Thoracic aorta (tissue), 2 donors: ENCODE data around the gene CNDP1. TPM values are rescaled to one million over a fixed set of nuclear protein-coding genes. Genes with fewer than 3 reads are reported as not detected.
"Not testable (repeated sequence)": the region's sequence is repeated elsewhere in the genome, so short reads cannot be mapped to it uniquely, and the experiment has no call there.

Experiments
- ATAC-seq: fragments of 150-250 bp; one replicate; pipeline ENCODE4 v1.8.0; 2017; ENCODE audit warnings: low read depth; ENCODE audit not compliant: insufficient number of reproducible peaks, low FRiP score
- DNase-seq: peaks from one replicate; pipeline ENCODE4 v3.0.0-alpha.2; 2020; ENCODE audit warnings: low spot score
- H3K27ac ChIP-seq, 2 donors: fragments of 200-600 bp; sonication (generic); 1 replicate in 1 of 2; 2 replicates in 1 of 2; pipeline ENCODE4 v1.5.1; 2016; ENCODE audit warnings: mild to moderate bottlenecking in 2 of 2, moderate library complexity in 2 of 2
- H3K27me3 ChIP-seq: fragments of 200-600 bp; sonication (generic); replicated peaks from 2 replicates; pipeline ENCODE4 v1.6.0; 2016; ENCODE audit warnings: mild to moderate bottlenecking; ENCODE audit not compliant: insufficient read depth
- H3K36me3 ChIP-seq: fragments of 200-600 bp; sonication (generic); one replicate; pipeline ENCODE4 v1.5.1; 2016
- H3K4me1 ChIP-seq, 2 donors: fragments of 200-600 bp; sonication (generic); 1 replicate in 1 of 2; 2 replicates in 1 of 2; pipeline versions ENCODE4 v1.5.1 to v1.6.0; 2016; ENCODE audit warnings: low read depth in 2 of 2, mild to moderate bottlenecking in 1 of 2; ENCODE audit not compliant: control insufficient read depth in 1 of 2
- H3K4me3 ChIP-seq: fragments of 200-600 bp; sonication (generic); 2 replicates; pipeline ENCODE4 v1.5.1; 2016; ENCODE audit warnings: mild to moderate bottlenecking
- H3K9me3 ChIP-seq: fragments of 200-600 bp; sonication (generic); 2 replicates; pipeline ENCODE4 v1.5.1; 2016
- CTCF ChIP-seq: fragments of 200-600 bp; sonication (generic); IDR thresholded peaks from one replicate; pipeline ENCODE4 v1.5.1; 2019; ENCODE audit warnings: antibody characterized with exemption
- total RNA-seq, 2 donors: library from RNA; depleted of rRNA; stranded (reverse); fragments of >200 nt; gene quantifications; one replicate each; pipeline versions ENCODE4 v1.1.0 to v1.2.3, GENCODE V29; 2016

CNDP1 gene
- total RNA-seq, 2 donors from 2014 or later = not detected

GRCh38 chr18:74562131-74562730, 27.9 kb downstream of the CNDP1 start:
- TF ChIP-seq CTCF = no peak
- ATAC-seq (no peak), DNase-seq (no peak)
- Histone ChIP-seq H3K9me3 (no peaks in the 10 kb centered on the region), H3K4me3 (no peak overlapping the region), H3K27me3 (no peaks in the 10 kb centered on the region), H3K27ac (no peak overlapping the region), H3K36me3 (no peaks in the 10 kb centered on the region), H3K4me1 (no peaks in the 10 kb centered on the region)

- Histone ChIP-seq H3K4me1 (no peaks in the 10 kb centered on the region), H3K36me3 (no peaks in the 10 kb centered on the region), H3K9me3 (no peaks in the 10 kb centered on the region), H3K4me3 (no peak overlapping the region), H3K27ac (no peak overlapping the region), H3K27me3 (no peaks in the 10 kb centered on the region)
- no peak for ATAC-seq
- no peak for TF ChIP-seq CTCF
- no peak for DNase-seq
Measured at GRCh38 chr18:74562775-74563174, 28.5 kb downstream of the CNDP1 start.

GRCh38 chr18:74563999-74564398, 29.7 kb downstream of the CNDP1 start:
- Histone ChIP-seq H3K36me3 (no peaks in the 10 kb centered on the region), H3K4me3 (no peak overlapping the region), H3K27me3 (no peaks in the 10 kb centered on the region), H3K27ac (no peak overlapping the region), H3K9me3 (no peaks in the 10 kb centered on the region), H3K4me1 (no peaks in the 10 kb centered on the region)
- DNase-seq = no peak
- ATAC-seq = no peak
- TF ChIP-seq CTCF = no peak

- not testable (repeated sequence) for ATAC-seq, H3K4me3 ChIP-seq, H3K4me1 ChIP-seq, DNase-seq, H3K9me3 ChIP-seq, H3K36me3 ChIP-seq, H3K27ac ChIP-seq, H3K27me3 ChIP-seq
Measured at GRCh38 chr18:74565164-74565563, 30.9 kb downstream of the CNDP1 start.

- H3K9me3 ChIP-seq, H3K36me3 ChIP-seq, ATAC-seq, H3K4me3 ChIP-seq, H3K4me1 ChIP-seq, H3K27ac ChIP-seq, DNase-seq, H3K27me3 ChIP-seq: not testable (repeated sequence)
Measured at GRCh38 chr18:74565993-74566392, 31.7 kb downstream of the CNDP1 start.

- no peaks in the 10 kb centered on the region for H3K9me3 ChIP-seq
- no peaks in the 10 kb centered on the region for H3K27me3 ChIP-seq
- H3K4me1 ChIP-seq = no peaks in the 10 kb centered on the region
- DNase-seq (no peak), ATAC-seq (no peak)
- no peak overlapping the region for H3K4me3 ChIP-seq
- H3K36me3 ChIP-seq = no peaks in the 10 kb centered on the region
- no peak for TF ChIP-seq CTCF
- H3K27ac ChIP-seq = no peak overlapping the region
Measured at GRCh38 chr18:74567822-74568221, 33.5 kb downstream of the CNDP1 start.
